GM10266 (cell line): Measurements from ENCODE around the gene PCDHGC4.

Experiments
- DNase-seq: peaks from one replicate; pipeline ENCODE4 v3.0.0; 2012; ENCODE audit errors: extremely low spot score
- TF ChIP-seq, protein P1 (sequence below): IDR thresholded peaks from 2 replicates; pipeline ENCODE4 v1.5.1; 2012; ENCODE audit warnings: mild to moderate bottlenecking, low read depth; ENCODE audit not compliant: control insufficient read depth, insufficient read depth; ENCODE audit errors: missing control alignments

The PCDHGC4 gene

GRCh38 chr5:141529002-141529401 lies 44.2 kb downstream of the PCDHGC4 start:
- DNase-seq = peak; percentile 25
- TF ChIP-seq, protein P1, sequence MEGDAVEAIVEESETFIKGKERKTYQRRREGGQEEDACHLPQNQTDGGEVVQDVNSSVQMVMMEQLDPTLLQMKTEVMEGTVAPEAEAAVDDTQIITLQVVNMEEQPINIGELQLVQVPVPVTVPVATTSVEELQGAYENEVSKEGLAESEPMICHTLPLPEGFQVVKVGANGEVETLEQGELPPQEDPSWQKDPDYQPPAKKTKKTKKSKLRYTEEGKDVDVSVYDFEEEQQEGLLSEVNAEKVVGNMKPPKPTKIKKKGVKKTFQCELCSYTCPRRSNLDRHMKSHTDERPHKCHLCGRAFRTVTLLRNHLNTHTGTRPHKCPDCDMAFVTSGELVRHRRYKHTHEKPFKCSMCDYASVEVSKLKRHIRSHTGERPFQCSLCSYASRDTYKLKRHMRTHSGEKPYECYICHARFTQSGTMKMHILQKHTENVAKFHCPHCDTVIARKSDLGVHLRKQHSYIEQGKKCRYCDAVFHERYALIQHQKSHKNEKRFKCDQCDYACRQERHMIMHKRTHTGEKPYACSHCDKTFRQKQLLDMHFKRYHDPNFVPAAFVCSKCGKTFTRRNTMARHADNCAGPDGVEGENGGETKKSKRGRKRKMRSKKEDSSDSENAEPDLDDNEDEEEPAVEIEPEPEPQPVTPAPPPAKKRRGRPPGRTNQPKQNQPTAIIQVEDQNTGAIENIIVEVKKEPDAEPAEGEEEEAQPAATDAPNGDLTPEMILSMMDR = no peak

DNA sequence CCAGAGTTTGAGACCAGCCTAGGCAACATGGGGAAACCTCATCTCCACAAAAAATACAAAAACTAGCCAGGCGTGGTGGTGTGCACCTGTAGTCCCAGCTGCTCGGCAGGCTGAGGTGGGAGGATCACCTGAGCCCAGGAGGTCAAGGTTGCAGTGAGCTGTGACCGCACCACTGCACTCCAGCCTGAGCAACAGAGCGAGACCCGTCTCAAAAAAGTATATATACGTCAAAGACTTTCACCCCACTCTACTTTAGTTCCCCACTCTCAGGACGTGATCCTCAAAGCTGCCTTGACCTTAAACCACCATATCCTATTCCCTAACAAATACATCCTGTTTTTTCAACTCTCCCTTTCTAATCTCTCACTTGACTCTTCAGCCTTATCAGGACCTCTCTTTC lies 45.0 kb downstream of the PCDHGC4 start:
- no peak for DNase-seq
- TF ChIP-seq, protein P1 = no peak

- DNase-seq = no peak
- TF ChIP-seq, protein P1 = no peak
These were observed 47.9 kb downstream of the PCDHGC4 start for GRCh38 chr5:141532726-141533125.

DNA sequence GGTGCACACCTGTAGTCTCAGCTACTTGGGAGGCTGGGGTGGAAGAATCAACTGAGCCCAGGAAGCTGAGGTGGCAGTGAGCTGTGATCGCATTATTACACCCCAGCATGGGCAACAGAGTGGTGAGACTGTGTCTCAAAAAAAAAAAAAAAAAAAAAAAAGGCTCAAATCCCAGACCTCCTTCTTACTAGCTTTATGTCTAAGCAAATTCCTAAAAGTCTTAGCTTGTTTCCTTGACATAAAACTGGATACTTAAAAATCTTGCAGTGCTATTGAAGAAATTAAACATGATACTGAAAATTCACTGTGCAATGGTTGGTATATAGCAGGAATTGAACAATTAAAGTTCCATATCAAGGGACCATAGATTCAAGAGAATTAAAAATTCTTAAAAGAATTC lies 49.1 kb downstream of the PCDHGC4 start:
- no peak for DNase-seq
- TF ChIP-seq, protein P1 = no peak

GRCh38 chr5:141534492-141535213 lies 49.8 kb downstream of the PCDHGC4 start:
- DNase-seq = no peak

More at GRCh38 chr5:141534492-141535213, 49.8 kb downstream of the PCDHGC4 start:
- TF ChIP-seq, protein P1 = no peak
